ENCODE data around the gene HS3ST1.

HS3ST1 gene

DNA sequence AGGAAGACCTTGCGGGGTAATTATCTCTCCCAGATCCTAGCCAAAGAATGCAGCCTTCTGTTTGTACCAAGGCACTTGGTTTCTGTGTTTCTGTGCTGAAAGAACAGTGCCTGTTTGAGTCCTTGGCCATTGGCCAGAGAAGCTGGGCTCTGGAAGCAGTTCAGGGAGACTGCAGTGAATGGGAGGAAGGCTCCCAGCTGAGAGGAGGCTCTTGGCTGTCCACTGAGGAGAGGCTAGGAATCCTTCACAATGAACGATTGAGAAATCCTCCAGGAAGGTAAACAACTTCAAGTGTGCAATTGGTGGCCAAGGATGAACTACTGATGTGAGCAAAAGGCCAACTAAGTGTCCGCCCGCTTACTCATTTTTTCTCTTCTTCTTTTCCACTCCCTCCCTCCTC lies 61.3 kb downstream of the HS3ST1 start:
- H3K4me1 ChIP-seq (ENCODE audit: control insufficient read depth in 1 of 2, insufficient read depth in 1 of 2, low read depth in 1 of 2, low read length in 1 of 2) = no peaks in the 10 kb centered on the region
- no peak overlapping the region for H3K4me3 ChIP-seq (ENCODE audit: low read depth in 1 of 2, low read length in 1 of 2)
- no peak overlapping the region for H3K27ac ChIP-seq
- TF ChIP-seq, protein P1, sequence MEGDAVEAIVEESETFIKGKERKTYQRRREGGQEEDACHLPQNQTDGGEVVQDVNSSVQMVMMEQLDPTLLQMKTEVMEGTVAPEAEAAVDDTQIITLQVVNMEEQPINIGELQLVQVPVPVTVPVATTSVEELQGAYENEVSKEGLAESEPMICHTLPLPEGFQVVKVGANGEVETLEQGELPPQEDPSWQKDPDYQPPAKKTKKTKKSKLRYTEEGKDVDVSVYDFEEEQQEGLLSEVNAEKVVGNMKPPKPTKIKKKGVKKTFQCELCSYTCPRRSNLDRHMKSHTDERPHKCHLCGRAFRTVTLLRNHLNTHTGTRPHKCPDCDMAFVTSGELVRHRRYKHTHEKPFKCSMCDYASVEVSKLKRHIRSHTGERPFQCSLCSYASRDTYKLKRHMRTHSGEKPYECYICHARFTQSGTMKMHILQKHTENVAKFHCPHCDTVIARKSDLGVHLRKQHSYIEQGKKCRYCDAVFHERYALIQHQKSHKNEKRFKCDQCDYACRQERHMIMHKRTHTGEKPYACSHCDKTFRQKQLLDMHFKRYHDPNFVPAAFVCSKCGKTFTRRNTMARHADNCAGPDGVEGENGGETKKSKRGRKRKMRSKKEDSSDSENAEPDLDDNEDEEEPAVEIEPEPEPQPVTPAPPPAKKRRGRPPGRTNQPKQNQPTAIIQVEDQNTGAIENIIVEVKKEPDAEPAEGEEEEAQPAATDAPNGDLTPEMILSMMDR (IDR thresholded peaks at IDR 0.05) = no peak
- H3K9me3 ChIP-seq = no peaks in the 10 kb centered on the region
- no peaks in the 10 kb centered on the region for H3K36me3 ChIP-seq
- H3K27me3 ChIP-seq = peaks cover 26% of the 10 kb centered on the region

DNA sequence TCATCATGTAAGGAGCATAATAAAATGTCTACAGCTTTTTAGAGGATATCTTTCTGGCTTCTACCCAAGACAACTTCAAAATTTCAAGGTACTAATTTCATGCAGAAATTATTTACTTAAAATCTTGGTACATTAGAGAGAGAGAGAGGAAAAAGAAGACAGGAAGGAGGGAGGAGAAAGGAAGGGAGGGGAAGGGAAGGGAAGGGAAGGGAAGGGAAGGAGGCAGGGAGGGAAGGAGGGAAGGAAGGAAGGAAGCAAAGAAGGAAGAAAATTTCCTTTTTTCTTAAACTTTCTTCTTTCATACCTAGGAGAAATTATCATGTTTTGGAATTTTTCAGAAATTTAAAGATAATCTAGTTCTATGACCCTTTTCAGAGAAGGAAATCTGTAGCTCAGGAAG lies 61.8 kb downstream of the HS3ST1 start:
- Histone ChIP-seq H3K36me3 (no peaks in the 10 kb centered on the region), H3K27me3 (peaks cover 26% of the 10 kb centered on the region), H3K4me1 (ENCODE audit: control insufficient read depth in 1 of 2, insufficient read depth in 1 of 2, low read depth in 1 of 2, low read length in 1 of 2) (no peaks in the 10 kb centered on the region), H3K4me3 (ENCODE audit: low read depth in 1 of 2, low read length in 1 of 2) (no peak overlapping the region), H3K27ac (no peak overlapping the region), H3K9me3 (no peaks in the 10 kb centered on the region)
- TF ChIP-seq, protein P1 (IDR thresholded peaks at IDR 0.05) = no peak

DNA sequence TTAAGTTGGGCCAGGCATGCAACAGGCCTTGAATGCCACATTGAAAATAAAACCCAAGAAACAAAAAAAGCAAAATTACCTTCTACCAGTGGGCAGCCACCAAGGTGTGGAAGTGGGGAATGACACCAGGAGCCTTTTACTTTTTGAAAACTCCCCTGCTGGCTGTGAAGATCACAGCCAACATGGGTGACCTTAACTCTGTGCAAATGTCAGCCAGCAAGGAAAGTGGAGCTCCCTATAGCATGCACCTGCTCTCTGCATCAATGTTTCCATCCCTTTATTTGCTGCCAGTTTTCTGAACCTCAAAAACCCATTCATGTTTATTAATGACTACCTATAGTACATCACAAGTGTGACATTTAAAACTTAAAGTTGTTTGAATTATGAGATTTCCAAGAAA lies 63.7 kb downstream of the HS3ST1 start:
- Histone ChIP-seq H3K4me1 (ENCODE audit: control insufficient read depth in 1 of 2, insufficient read depth in 1 of 2, low read depth in 1 of 2, low read length in 1 of 2) (no peaks in the 10 kb centered on the region), H3K4me3 (ENCODE audit: low read depth in 1 of 2, low read length in 1 of 2) (no peak overlapping the region), H3K27me3 (peaks cover 26% of the 10 kb centered on the region), H3K36me3 (no peaks in the 10 kb centered on the region), H3K9me3 (no peaks in the 10 kb centered on the region), H3K27ac (no peak overlapping the region)
- TF ChIP-seq, protein P1 (IDR thresholded peaks at IDR 0.05) = no peak

DNA sequence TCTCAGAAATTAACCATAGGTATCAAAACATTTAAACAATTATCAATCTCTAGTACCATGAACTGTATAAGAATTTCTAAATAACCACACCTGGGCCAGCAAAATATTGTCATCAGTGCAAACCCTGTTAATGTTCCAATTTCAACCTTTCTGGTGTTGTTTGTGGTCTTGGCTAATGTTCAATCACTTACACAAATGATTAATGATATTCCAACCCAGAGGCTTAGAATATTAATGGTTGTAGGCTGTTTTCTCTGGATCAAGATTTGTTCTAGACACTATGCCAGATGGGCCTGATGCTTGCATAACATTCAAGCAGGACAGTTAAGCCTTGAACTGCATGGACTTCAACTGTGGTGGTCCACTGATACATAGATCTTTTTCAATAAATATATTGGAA lies 69.1 kb downstream of the HS3ST1 start:
- no peak overlapping the region for H3K27ac ChIP-seq
- no peaks in the 10 kb centered on the region for H3K27me3 ChIP-seq
- H3K36me3 ChIP-seq = no peaks in the 10 kb centered on the region
- TF ChIP-seq, protein P1 (IDR thresholded peaks at IDR 0.05) = no peak
- no peaks in the 10 kb centered on the region for H3K9me3 ChIP-seq
- no peaks in the 10 kb centered on the region for H3K4me1 ChIP-seq (ENCODE audit: control insufficient read depth in 1 of 2, insufficient read depth in 1 of 2, low read depth in 1 of 2, low read length in 1 of 2)
- no peak overlapping the region for H3K4me3 ChIP-seq (ENCODE audit: low read depth in 1 of 2, low read length in 1 of 2)

DNA sequence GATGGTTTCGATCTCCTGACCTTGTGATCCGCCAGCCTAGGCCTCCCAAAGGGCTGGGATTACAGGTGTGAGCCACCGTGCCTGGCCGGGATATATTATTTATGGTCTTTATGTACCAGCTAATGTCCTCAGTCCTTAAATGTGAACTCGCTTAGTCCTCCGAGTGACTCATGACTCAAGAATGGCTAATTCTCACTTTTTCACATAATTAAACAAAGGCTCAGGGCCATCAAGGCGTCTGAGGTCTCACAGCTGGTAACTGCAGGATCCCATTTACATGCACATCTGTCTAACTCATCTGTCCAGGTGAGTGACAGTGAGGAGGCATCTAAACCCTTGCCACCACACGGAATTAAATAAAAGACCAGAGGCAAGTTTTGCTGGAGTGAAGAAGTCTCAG lies 73.5 kb downstream of the HS3ST1 start:
- TF ChIP-seq, protein P1 (IDR thresholded peaks at IDR 0.05) = no peak
- Histone ChIP-seq H3K27ac (no peak overlapping the region), H3K36me3 (no peaks in the 10 kb centered on the region), H3K9me3 (no peaks in the 10 kb centered on the region), H3K4me3 (ENCODE audit: low read depth in 1 of 2, low read length in 1 of 2) (no peak overlapping the region), H3K4me1 (ENCODE audit: control insufficient read depth in 1 of 2, insufficient read depth in 1 of 2, low read depth in 1 of 2, low read length in 1 of 2) (no peaks in the 10 kb centered on the region), H3K27me3 (no peaks in the 10 kb centered on the region)

DNA sequence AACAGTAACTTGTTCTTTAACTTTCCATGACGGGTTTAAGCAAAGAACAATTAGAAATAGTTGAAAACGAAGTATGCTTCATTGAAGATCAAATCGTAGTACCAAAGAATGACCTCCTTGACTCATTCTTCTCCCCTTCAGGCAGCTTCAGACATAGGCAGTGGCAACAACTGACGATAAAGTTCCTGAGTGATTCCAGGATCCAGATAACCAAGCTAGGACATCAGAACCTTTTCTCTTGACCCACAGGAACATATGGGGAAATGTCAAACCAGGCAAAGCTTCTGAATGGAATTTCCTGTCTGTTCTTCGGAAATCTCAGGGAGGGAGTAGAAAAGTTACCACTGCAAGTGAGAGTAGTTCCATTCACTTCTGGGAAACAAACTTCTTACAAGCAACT lies 74.2 kb downstream of the HS3ST1 start:
- Histone ChIP-seq H3K9me3 (no peaks in the 10 kb centered on the region), H3K4me1 (ENCODE audit: control insufficient read depth in 1 of 2, insufficient read depth in 1 of 2, low read depth in 1 of 2, low read length in 1 of 2) (no peaks in the 10 kb centered on the region), H3K27me3 (no peaks in the 10 kb centered on the region), H3K27ac (no peak overlapping the region), H3K4me3 (ENCODE audit: low read depth in 1 of 2, low read length in 1 of 2) (no peak overlapping the region), H3K36me3 (no peaks in the 10 kb centered on the region)
- TF ChIP-seq, protein P1 (IDR thresholded peaks at IDR 0.05) = no peak

Data from neutrophil (primary cell).